Endothelial cell of umbilical vein (primary cell): Measurements from ENCODE around the gene TMEM37.

Experiments
- CTCF ChIP-seq, 2 donors: IDR thresholded peaks; 1 replicate in 1 of 2; 2 replicates in 1 of 2; pipeline ENCODE4 v1.5.1; 2011; ENCODE audit warnings: low read length in 2 of 2, mild to moderate bottlenecking in 2 of 2, moderate library complexity in 2 of 2, control low read depth in 1 of 2, inconsistent platforms in 1 of 2, low read depth in 1 of 2; ENCODE audit not compliant: insufficient read depth in 1 of 2; ENCODE audit errors: extremely low read depth in 1 of 2
- EZH2 ChIP-seq: IDR thresholded peaks from 2 replicates; pipeline ENCODE4 v1.6.1; 2012; ENCODE audit warnings: borderline replicate concordance, low read depth, mild to moderate bottlenecking, moderate library complexity, low read length, inconsistent platforms; ENCODE audit not compliant: severe bottlenecking
- GATA2 ChIP-seq: IDR thresholded peaks from 2 replicates; pipeline ENCODE4 v1.7.0; 2011; ENCODE audit warnings: low read depth, mild to moderate bottlenecking, moderate library complexity, mixed read lengths, low read length; ENCODE audit not compliant: insufficient read length, insufficient read depth
- MYC ChIP-seq: IDR thresholded peaks from one replicate; pipeline ENCODE4 v1.6.1; 2011; ENCODE audit warnings: mild to moderate bottlenecking, low read depth, low read length
- POLR2A ChIP-seq: IDR thresholded peaks from 2 replicates; pipeline ENCODE4 v1.6.1; 2012; ENCODE audit warnings: low read depth, mild to moderate bottlenecking, control low read depth, low read length
- POLR2AphosphoS5 ChIP-seq: IDR thresholded peaks from 2 replicates; pipeline ENCODE4 v1.6.1; 2012; ENCODE audit warnings: low read depth, mild to moderate bottlenecking, control low read depth, low read length, moderate library complexity; ENCODE audit not compliant: insufficient read depth

- no peak for TF ChIP-seq CTCF (IDR thresholded peaks at IDR 0.05; ENCODE audit: extremely low read depth in 1 of 2, insufficient read depth in 1 of 2, low read depth in 1 of 2, low read length in 2 of 2)
- TF ChIP-seq POLR2AphosphoS5, result no peak
- no peak for TF ChIP-seq EZH2
- TF ChIP-seq GATA2, result no peak
- TF ChIP-seq POLR2A, result no peak
- TF ChIP-seq MYC, result no peak
Measured at GRCh38 chr2:119478978-119479295, 47.3 kb downstream of the TMEM37 start.
